ENCODE results near the gene CMTM3.
"Not testable (repeated sequence)": the region's sequence is repeated elsewhere in the genome, so short reads cannot be mapped to it uniquely, and the experiment has no call there.

Gene CMTM3, protein sequence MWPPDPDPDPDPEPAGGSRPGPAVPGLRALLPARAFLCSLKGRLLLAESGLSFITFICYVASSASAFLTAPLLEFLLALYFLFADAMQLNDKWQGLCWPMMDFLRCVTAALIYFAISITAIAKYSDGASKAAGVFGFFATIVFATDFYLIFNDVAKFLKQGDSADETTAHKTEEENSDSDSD

DNA sequence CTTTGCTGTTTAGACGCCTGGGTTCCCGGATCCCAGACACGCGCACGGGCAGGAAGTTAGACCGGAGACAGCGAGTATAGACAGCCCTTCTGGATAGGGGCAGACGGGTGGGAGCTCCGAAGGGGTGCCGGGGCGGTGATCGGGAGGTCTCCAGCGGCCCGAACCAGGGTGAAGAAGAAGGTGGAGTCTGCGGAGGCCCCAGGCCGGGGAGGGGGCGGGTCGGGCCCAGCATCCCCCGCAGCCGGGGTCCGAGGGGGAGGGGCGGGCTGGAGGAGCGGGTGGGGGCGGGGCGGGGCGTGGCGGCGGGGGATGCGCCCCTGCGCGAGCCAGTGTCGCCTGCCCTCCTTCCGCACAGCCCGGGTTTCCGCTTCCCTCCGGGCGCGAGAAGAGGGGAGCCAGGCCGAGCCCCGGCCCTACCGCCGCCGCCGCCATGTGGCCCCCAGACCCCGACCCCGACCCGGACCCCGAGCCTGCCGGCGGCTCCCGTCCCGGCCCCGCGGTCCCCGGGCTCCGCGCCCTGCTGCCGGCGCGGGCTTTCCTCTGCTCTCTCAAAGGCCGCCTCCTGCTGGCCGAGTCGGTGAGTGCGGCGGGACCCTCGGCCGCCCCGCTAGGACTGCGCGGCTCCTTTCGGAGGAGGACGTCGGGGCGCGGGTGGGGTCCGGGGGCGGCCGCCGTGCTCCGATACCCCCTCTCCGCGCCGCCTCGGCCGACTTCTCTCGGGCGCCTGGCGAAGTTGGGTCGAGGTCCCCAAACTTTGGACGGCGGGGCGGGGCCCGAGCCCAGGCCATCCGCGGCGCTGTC, at the start of gene CMTM3:
CMTM3 (plus strand) TSS at position 329 of the 801 bp plus-strand sequence; CDS start at position 431, 102 bp downstream.
- DNase-seq, result peak; percentile 58

DNA sequence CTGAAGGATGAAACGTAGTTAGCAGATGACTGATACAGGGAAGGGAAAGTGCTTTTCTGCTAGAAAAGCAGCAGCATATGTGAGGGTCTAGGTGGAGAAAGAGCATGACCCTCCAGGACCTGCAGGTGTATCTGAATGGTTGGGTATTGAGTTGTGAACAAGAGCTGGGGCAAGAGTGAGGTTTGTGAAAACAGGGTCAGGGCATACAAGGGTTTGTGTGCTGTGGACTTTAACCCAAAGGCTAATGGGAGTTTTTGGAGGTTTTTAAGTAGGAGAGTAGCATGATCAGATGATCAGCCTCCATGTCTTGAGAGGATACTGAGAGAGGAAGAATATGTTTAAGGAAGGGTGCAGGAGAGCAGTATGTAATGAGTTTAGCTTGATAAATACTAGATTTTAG, 44.4 kb upstream of the CMTM3 start:
- DNase-seq, result no peak

DNA sequence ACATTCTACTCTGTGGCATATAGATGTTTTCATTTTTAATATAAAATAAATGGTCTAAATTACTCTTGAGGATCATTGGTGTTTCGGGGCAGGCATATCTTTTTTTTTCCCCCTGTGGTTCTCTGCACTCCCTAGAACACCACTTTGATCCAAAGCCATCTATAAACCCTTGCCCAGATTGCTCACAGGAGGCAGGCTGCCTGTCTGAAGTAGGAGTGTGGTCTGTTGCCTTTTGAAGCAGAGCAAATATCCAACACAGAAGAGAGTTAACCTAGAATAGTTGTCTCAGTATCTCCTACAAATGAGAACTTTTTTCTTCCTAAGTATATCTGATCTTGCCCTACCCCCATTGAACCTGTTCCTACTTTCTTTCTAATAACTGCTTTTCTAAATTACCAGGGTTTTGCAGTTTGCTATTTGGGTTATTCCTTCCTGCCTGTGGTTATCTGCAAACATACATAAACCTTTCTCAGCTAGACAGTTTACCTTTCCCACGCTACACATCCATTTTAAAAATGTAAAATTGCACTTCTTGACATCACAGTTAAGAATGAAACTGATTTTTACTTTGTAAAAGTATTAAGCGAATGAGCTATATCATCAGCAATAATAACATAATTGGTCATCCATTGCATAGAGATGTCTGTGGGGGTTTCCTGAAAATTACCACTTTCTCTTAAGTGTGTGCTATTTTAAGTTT, 43.0 kb upstream of the CMTM3 start:
- DNase-seq, result no peak

DNA sequence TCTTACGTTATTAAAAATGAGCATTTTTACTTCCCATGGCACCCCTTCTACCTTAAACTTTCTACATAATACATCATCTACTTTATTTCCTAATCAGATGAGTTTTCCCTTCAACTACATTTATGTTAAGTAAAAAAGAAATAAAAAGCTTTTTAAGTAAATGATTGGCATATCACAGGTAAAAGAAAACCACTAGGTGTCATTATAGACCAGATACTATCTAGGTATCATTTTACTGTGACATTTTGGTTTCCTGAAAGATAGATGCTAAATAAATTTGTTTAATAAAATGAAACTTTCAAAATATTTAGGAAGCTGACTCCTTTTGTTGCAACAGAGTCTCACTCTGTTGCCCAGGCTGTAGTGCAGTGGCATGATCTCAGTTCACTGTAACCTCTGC, 42.1 kb upstream of the CMTM3 start:
- DNase-seq, result no peak

DNA sequence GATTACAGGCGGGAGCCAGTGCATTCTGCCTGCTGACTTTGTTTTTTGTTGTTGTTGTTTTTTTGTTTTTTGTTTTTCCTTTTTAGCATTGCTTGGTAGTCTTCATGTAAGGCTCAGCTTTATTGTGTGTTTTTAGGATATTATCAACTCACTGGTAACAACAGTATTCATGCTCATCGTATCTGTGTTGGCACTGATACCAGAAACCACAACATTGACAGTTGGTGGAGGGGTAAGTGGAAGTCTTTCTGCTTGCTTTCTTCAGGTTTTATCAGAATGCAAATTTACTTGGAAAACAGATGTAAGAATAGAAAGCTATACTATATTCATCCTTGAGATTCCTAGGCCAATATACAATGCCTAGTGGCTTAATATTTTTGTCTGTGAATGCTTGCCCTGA, 41.5 kb upstream of the CMTM3 start:
- no peak for DNase-seq

DNA sequence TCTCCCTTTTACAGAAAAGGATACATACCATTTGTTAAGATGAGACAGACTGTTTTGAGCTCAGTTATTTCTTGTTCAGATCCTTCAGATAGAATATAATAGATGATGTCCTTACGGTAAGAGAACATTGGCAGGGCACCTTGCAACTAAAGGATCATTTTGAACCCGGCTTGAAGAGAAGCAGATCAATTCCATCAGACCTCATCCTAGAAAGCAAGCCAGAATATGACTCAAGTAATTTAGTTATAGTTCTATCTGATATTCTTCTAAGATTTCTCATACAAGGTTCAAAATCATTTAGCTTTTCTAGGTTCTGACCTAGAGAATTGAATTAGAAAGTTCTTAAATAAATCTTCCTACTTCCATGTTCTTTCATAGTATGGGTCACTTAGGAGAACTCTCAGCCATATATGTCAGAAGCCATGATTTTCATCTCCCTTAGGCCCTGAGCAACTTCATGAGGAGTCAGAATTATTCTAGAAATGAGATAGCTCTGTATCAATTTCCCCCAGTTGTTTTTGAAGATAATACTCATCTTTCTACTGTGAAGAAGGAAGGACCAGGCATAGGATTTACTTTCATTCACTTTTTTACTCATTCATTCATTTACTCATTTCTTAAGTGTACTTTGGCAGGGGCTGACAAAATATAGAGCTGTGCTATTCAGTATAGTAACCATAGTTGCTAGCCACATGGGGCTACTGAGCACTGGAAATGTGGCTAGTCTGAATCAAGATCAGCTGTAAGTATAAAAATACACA, 40.8 kb upstream of the CMTM3 start:
- DNase-seq, result no peak

DNA sequence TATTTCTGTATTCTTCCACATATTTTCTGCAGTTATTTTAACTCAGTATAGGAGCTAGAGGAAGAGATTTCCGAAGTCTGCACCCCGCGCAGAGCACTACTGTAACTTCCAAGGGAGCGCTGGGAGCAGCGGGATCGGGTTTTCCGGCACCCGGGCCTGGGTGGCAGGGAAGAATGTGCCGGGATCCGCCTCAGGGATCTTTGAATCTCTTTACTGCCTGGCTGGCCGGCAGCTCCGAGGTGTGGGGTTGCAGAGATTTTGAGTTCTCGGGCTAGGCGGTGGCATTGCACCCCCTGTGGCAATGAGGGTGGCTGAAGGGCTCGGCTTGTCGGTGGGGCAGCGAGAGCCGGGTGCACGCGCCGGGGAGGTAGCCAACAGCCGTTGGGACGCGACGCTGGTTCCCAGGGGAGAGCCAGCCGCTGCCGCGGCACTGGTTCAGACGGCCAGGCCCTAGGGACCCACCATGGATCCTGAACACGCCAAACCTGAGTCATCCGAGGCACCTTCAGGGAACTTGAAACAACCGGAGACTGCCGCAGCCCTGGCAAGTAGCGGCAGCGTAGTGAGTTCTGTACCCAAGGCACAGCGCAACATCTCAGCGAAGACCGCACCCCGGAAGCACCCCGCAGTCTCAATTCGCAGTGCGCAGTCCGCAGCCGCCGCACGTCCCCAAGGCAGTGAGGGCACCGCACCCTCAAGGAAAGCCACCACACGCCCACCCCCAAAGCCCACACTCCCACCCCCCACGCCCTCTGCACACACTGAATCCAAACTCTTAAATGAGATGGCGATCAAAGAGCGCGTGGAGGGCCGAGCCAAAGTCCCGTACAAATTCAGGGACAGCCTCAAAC, 38.2 kb upstream of the CMTM3 start, which contains the start of gene CMTM1:
CMTM1 (plus strand) TSS at position 389 of the 851 bp plus-strand sequence; CDS start at position 464, 75 bp downstream.
- no peak for DNase-seq

DNA sequence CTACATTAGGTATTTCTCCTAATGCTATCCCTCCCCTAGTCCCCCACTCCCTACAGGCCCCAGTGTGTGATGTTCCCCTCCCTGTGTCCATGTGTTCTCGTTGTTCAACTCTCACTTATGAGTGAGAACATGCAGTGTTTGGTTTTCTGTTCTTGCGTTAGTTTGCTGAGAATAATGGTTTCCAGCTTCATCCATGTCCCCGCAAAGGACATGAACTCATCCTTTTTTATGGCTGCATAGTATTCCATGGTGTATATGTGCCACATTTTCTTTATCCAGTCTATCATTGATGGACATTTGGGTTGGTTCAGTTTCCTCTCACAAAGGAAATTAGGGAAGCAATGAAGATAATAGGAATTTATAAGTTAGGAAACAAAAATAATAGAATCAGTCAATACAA, 37.2 kb upstream of the CMTM3 start:
- not testable (repeated sequence) for DNase-seq

DNA sequence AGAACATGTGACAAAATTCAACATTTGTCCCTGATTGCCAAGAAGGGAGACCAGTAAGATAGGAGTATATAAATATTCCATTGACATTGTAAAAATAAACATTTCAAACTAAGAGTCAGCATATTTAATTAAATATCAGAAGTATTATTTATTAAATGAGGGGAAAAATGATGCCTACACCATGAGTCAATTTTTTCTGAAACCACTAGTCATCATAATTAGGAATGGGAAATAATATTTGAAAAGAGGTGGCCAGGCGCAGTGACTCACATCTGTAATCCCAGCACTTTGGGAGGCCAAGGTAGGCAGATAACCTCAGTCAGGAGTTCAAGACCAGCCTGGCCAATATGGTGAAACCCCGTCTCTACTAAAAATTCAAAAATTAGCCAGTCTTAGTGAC, 36.1 kb upstream of the CMTM3 start:
- peak; percentile 24 for DNase-seq

DNA sequence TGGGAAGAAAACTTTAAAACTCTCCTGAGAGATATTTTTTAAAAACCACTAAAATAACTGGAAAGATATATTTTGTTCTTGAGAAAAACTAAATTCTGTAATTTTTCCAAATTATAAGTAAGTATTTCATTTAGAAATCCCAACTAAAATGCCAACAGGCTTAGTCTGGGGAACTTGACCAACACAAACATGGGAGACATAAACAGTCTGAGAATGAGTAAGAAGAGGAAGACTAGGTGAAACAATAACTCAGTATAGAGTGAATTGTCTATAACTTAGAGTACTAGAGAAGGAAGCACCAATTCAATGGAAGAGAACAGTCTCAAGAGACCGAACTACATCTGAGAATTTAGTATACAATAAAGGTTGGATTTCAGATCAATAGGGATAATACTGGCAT, 35.4 kb upstream of the CMTM3 start:
- peak; percentile 38 for DNase-seq

DNA sequence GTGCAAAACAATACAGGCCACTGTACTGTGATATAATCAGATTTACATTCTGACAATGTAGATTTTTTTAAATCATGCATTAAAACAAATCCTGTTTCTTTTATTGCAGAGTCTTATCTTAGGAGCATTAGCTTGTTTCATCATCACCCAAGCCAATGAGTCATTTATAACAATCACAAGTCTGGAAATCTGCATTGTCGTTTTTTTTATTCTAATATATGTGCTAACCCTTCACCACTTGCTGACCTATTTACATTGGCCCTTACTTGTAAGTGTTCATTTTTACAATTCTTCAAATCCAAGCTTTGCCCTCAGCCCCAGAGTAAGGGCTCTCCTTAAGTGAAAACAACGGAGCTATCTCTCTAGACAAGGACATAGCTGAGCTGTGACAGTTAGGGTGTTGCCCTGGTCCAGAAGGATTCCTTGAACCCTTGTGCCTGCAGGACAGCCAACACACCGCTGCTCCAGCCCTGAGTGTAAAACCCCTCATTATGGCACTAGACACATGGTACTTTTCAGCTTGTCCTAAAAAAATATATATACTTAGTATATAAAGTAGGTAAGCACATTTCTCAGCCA, 34.6 kb upstream of the CMTM3 start:
- DNase-seq, result peak; percentile 66

DNA sequence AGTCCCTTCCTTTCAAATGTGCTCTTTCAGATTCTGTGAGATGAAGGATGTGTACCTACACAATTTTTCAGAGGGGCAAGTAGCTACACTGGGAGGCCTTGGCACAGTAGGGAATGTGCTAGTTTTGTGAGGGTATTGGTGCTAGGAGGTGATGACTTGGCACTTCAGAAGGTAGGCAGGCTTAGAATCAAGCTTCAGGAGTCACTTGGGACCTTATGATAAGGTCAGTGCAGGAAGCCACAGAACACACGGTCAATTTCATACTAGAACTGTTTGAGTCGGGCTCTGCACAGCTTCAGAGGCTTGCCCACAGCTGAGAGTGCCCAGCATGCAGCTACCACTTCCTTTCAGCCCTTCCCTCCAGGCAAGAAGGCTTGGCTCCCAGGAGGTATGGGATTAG, 32.1 kb upstream of the CMTM3 start:
- no peak for DNase-seq

DNA sequence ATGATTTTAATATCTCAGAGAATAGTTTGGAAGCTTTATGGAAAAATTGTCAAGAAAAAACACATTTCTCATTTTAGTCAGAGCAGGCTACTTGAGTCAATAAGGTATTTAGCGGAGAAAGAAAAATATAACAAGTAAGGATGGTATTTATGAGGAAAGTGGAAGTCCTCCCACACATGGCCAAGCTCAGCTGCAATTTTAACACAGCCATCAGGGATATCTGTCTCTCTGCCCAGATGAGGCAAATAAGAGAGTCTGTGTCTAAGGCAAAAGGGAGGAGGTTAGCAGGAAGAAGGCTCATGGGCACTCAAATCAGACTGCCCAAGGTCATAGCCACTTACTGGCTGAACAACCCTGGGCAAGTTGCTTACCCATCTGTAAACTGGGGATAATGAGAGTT, 30.4 kb upstream of the CMTM3 start:
- no peak for DNase-seq

DNA sequence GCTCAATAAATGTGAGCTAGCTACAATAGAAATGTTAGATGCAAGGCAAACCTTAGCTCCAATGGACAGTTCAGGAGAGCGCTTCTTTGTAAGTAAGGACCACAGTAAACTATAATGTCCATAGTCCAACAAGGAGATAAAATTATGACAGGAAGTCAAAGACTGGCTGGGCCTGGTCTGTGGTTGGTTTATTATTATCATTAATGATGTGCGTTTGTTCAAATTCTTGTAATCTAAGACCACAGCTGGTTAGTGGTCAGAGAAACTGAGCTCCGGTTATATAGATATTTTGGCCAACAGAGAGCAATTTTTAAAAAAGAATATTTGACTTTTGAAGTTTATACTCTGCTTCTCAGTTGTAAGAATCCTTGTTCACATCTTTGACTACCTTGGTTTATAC, 30.0 kb upstream of the CMTM3 start:
- DNase-seq, result no peak

DNA sequence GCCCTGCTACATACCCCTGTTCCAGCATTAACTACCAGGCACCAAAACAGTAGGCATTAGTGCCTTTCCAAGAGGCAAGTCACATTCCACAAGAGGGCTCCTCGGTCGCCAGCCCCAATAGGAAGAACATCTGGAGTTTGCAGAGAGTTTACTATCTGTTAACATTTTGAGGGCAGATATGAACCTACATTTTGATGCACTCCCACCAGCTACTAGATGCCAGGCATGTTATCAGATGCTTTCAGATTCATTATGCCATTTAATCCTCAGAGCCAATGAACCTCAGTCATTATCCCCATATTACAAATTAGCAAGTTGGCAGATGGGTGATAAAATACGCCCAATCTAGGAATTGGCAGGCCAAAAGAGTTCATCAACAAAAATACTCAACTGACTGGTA, 29.4 kb upstream of the CMTM3 start:
- DNase-seq, result no peak

DNA sequence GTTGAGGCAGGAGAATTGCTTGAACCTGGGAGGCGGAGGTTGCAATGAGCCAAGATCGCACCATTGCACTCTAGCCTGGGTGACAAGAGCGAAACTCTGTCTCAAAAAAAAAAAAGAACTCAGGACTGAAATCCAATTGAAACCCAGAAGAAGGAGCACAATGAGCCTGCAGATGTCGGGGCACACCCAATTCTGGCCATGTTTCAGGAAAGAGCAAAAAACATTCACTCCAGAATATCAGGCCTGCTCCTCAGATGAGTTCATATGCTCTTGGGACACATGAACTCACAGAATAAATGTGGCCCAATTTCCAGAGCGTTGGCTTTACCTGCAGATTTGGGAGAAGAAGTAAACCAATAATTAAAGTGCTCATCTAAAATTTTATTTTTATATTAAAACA, 28.2 kb upstream of the CMTM3 start:
- DNase-seq, result no peak

DNA sequence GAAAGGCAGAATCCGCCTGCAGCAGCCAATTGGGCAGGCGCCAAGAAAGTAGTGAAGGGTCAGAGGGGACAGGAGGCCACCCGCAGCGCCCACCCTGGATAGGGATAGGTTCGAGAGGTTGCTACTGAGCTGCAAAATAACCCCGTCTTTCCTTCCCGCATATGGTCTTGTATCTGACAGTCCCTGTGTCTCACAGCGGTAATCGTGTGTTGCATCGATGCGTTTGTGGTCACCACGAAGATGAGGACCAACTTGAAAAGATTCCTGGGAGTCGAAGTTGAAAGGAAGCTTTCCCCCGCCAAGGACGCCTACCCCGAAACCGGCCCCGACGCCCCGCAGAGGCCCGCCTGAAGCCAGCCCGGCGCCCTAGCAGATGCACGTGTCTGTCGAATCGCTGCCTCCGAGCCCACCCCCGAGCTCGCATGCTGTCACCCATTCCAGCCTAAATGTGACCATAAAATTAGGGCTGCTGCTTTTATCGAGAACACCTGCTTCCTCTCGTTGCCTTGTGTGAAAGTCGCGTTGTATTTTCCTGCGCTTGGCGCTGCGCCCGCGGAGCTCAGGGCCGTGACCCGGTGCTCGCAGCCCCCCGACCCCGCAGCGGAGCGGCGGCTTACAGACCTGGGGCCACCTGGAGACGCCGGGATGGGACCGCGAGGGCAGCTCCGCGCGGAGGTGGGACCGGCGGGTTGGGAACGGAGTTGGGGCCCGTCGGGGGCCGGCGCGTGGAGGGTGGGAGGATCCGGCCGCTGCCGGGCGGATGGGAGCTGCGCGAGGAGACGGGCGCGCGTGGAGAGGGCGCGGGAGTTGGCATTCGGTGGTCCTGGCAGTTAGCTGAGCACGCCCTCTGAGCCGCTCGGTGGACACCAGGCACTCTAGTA, 25.6 kb upstream of the CMTM3 start, which contains the start of gene CMTM2:
CMTM2 (plus strand) TSS at position 813 of the 881 bp plus-strand sequence. CDS start 145 bp downstream, outside the sequence.
- DNase-seq, result peak; percentile 16

DNA sequence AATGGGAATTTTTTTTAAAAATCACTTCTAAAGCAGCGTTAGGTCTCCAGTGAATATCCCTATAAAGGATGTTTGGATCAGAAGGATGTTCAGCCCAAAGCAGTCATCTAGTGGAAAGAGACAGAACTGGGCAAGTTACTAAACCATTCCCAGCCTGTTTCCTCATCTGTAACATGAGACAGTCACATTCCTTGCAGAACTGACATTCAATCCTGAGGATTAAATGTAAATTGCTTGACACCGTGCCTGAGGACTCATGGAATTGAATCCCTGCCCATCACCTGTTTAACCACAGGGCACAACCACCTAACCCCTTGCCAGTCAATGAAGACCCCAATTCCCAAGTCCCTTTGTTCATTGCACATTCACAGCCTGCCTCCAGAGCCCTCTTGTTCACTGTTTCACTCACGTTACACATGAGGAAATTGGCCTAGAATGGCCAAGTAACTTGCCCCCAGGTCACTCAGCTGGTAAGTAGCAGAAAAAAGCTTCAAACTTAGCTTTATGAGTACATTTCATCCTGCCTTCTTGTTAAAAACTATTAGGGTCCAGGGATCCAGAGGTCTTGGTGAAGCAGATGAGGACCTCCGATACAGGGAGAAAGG, 23.8 kb upstream of the CMTM3 start:
- peak; percentile 79 for DNase-seq

DNA sequence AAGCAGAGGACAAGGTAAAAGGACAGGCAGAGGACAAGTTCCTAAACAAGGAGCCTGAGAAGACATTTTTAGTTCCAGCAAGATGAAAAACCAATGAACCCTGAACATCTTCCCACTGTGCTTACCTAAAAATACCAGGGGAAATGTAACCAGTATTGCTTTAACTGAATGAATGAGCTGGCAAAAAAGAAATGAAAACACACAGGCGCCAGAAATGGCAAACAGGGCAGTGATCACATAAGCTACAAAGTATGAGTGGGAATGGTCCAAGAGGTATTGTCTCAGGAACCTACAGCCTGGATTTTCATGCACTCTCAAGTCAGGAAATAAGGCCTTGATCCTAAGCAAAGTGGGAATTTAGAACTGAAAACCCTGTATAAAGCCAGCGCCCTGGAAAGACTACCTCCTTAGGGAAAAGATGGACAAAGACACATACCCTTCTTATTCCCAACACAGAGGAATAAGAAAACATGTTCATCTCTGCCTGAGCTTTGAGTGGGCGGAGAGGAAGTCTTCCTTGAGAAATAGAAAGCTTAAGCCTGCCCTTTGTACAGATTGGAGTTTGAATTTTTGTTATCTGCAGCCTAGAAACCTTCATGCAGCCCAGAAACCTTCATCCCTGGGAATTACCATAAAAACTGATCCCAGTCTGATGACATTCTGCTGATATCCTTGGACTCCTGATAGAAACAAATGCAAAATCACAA, 23.1 kb upstream of the CMTM3 start:
- no peak for DNase-seq

All from fibroblast of upper back skin (primary cell).